ENCODE measurements around the gene HOXA9. TPM values are rescaled to one million over a fixed set of nuclear protein-coding genes. Genes with fewer than 3 reads are reported as not detected.
A peak's percentile ranks its signal among the peaks of the same experiment; 100 is the strongest.

The HOXA9 gene
- total RNA-seq, 1 donor from 2014 or later: not detected

DNA sequence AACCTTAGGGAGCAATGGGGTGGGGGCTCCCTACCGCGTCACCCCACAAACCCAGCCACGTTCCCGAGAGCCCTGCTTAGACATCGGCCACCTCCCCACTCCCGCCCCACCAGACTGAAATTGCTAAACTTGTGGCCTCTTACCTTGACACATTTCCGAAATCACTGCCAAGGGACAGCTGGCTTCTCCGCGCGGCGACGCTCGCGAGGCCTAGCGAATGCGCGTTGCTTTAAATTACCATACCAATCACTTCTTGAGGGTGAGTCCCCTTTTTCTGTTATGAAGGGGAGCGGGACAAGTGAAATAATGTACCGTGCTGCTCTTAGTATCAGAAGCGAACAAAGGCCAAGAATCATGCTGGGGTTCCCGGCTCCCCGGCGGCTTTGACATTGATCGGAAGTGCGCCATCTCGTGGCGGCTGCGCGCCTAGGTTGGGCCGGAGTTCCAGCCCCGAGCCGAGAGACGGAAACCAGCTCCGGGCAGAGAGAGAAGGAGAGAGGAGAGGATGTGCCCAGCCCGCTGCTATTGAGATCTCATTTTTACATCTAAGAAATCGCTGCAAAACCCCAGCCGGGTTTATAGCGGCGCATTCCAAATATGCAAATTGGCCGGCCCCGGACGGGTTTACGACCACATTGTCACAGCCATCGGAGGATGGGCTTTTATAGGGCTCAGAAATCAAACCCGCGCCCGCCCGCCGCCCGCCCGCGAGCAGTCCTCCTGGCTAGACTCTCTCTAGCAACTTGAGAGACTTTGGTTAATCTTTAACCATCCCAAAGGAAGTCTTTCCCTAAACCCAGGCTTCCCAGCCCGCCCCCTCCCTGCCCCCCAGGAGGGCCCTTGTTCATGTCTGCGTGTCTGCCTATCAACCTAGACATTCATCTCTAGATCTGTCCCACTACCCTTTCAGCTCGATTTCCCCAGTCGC, 14.4 kb upstream of the HOXA9 start:
- Histone ChIP-seq H3K79me2 (ENCODE audit: insufficient read depth, low read length) (no peaks in the 10 kb centered on the region), H3K9ac (ENCODE audit: low read length) (no peak overlapping the region), H3K9me3 (ENCODE audit: insufficient read depth, low read depth, low read length) (peaks cover 8% of the 10 kb centered on the region), H2AFZ (ENCODE audit: low read depth, low read length) (no peak overlapping the region), H4K20me1 (ENCODE audit: insufficient read depth, low read length) (peaks cover 1% of the 10 kb centered on the region), H3K27ac (ENCODE audit: low read depth, low read length) (no peak overlapping the region), H3K27me3 (ENCODE audit: insufficient read depth, low read length) (peaks cover 97% of the 10 kb centered on the region), H3K4me2 (ENCODE audit: low read length) (peak overlapping the region; percentile 77), H3K4me1 (ENCODE audit: insufficient read depth, low read length) (peaks cover 7% of the 10 kb centered on the region), H3K4me3 (ENCODE audit: insufficient read depth, low read depth, low read length) (no peak overlapping the region), H3K36me3 (ENCODE audit: insufficient read depth, low read length) (no peaks in the 10 kb centered on the region)
- DNase-seq (ENCODE audit: low read depth): no peak
- Mint-ChIP-seq H3K27me3 (ENCODE audit: low read depth, unreplicated experiment) (peaks cover 88% of the 10 kb centered on the region), H3K36me3 (ENCODE audit: low read depth, unreplicated experiment) (peaks cover under 1% of the 10 kb centered on the region), H3K9me3 (ENCODE audit: unreplicated experiment) (peaks cover 28% of the 10 kb centered on the region), H3K27ac (ENCODE audit: unreplicated experiment) (no peak overlapping the region), H3K4me1 (ENCODE audit: low read depth, unreplicated experiment) (no peaks in the 10 kb centered on the region), H3K4me3 (ENCODE audit: unreplicated experiment) (no peak overlapping the region)
- FAIRE-seq: no peak
- peak; percentile 79 for TF ChIP-seq EZH2 (IDR thresholded peaks at IDR 0.05; ENCODE audit: insufficient read depth, low read length)
- TF ChIP-seq CTCF (IDR thresholded peaks at IDR 0.05; ENCODE audit: insufficient read depth, low read depth, low read length): peak; percentile 62

DNA sequence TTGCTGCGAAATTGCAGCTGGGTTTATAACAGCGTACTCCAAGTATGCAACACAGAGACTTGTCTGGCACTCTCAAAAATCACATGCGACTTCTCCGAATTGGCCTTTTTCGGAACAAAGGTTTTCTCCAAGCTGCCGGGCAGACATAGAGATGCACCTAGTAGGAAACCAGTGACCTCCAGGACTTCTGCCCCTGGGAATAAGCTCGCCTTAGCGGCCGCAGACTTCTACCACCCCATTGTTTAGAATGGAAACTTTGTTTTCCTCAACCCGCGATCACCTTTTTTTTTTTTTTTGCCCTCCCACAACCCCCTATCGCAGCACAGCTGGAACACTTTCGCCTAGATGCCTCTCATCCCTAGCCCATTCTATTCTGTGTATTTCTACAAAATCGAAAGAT, 13.7 kb upstream of the HOXA9 start:
- no peaks in the 10 kb centered on the region for H3K36me3 Mint-ChIP-seq (ENCODE audit: low read depth, unreplicated experiment)
- Histone ChIP-seq H3K79me2 (ENCODE audit: insufficient read depth, low read length) (no peaks in the 10 kb centered on the region), H4K20me1 (ENCODE audit: insufficient read depth, low read length) (no peaks in the 10 kb centered on the region), H3K9me3 (ENCODE audit: insufficient read depth, low read depth, low read length) (peaks cover 8% of the 10 kb centered on the region), H3K4me2 (ENCODE audit: low read length) (no peak overlapping the region), H3K36me3 (ENCODE audit: insufficient read depth, low read length) (no peaks in the 10 kb centered on the region), H3K4me1 (ENCODE audit: insufficient read depth, low read length) (peaks cover 5% of the 10 kb centered on the region), H3K27ac (ENCODE audit: low read depth, low read length) (no peak overlapping the region), H3K4me3 (ENCODE audit: insufficient read depth, low read depth, low read length) (no peak overlapping the region), H3K9ac (ENCODE audit: low read length) (no peak overlapping the region), H3K27me3 (ENCODE audit: insufficient read depth, low read length) (peaks cover 99% of the 10 kb centered on the region), H2AFZ (ENCODE audit: low read depth, low read length) (no peak overlapping the region)
- peaks cover 29% of the 10 kb centered on the region for H3K9me3 Mint-ChIP-seq (ENCODE audit: unreplicated experiment)
- H3K4me3 Mint-ChIP-seq (ENCODE audit: unreplicated experiment): no peak overlapping the region
- TF ChIP-seq EZH2 (IDR thresholded peaks at IDR 0.05; ENCODE audit: insufficient read depth, low read length) (no peak), CTCF (IDR thresholded peaks at IDR 0.05; ENCODE audit: insufficient read depth, low read depth, low read length) (no peak)
- H3K27me3 Mint-ChIP-seq (ENCODE audit: low read depth, unreplicated experiment): peaks cover 86% of the 10 kb centered on the region
- H3K27ac Mint-ChIP-seq (ENCODE audit: unreplicated experiment): no peak overlapping the region
- H3K4me1 Mint-ChIP-seq (ENCODE audit: low read depth, unreplicated experiment): no peaks in the 10 kb centered on the region
- no peak for FAIRE-seq
- no peak for DNase-seq (ENCODE audit: low read depth)

DNA sequence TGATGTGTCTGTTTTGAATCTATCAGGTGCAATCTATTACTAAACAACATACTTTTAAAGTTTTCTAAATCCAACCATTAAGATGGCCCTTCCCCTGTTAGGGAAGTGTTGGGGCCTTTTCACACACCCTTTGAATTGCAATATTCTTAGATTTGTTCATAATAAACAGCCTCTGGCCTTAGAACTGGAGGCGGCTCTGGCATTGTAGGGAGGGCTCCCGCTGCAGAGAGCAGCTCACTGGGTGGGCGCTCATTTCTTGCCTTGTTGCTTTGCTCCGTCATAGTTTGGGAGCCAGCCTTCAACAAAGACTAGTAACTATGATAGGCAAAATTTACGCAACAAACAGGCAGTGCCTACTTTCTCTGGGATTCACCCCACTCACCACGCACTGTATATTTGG, 13.0 kb upstream of the HOXA9 start:
- TF ChIP-seq CTCF (IDR thresholded peaks at IDR 0.05; ENCODE audit: insufficient read depth, low read depth, low read length): no peak
- TF ChIP-seq EZH2 (IDR thresholded peaks at IDR 0.05; ENCODE audit: insufficient read depth, low read length): no peak
- H3K27ac Mint-ChIP-seq (ENCODE audit: unreplicated experiment): no peak overlapping the region
- Histone ChIP-seq H3K36me3 (ENCODE audit: insufficient read depth, low read length) (no peaks in the 10 kb centered on the region), H3K9ac (ENCODE audit: low read length) (no peak overlapping the region), H3K27ac (ENCODE audit: low read depth, low read length) (no peak overlapping the region), H3K79me2 (ENCODE audit: insufficient read depth, low read length) (no peaks in the 10 kb centered on the region), H3K27me3 (ENCODE audit: insufficient read depth, low read length) (peaks cover 96% of the 10 kb centered on the region), H3K4me3 (ENCODE audit: insufficient read depth, low read depth, low read length) (no peak overlapping the region), H3K4me2 (ENCODE audit: low read length) (no peak overlapping the region), H3K9me3 (ENCODE audit: insufficient read depth, low read depth, low read length) (peaks cover 8% of the 10 kb centered on the region), H2AFZ (ENCODE audit: low read depth, low read length) (no peak overlapping the region), H4K20me1 (ENCODE audit: insufficient read depth, low read length) (no peaks in the 10 kb centered on the region), H3K4me1 (ENCODE audit: insufficient read depth, low read length) (peaks cover 5% of the 10 kb centered on the region)
- H3K4me3 Mint-ChIP-seq (ENCODE audit: unreplicated experiment): no peak overlapping the region
- H3K27me3 Mint-ChIP-seq (ENCODE audit: low read depth, unreplicated experiment): peaks cover 81% of the 10 kb centered on the region
- H3K4me1 Mint-ChIP-seq (ENCODE audit: low read depth, unreplicated experiment): no peaks in the 10 kb centered on the region
- FAIRE-seq (no peak), DNase-seq (ENCODE audit: low read depth) (no peak)
- no peaks in the 10 kb centered on the region for H3K36me3 Mint-ChIP-seq (ENCODE audit: low read depth, unreplicated experiment)
- peaks cover 29% of the 10 kb centered on the region for H3K9me3 Mint-ChIP-seq (ENCODE audit: unreplicated experiment)

Measured in astrocyte (in vitro differentiated cells and primary cell).